ENCODE results near the gene AKT1. TPM values are rescaled to one million over a fixed set of nuclear protein-coding genes. Genes with fewer than 3 reads are reported as not detected.

AKT1 gene
- total and polyA plus RNA-seq, 2 donors, result 56.2 to 90.9 TPM

- Histone ChIP-seq H3K4me1 (ENCODE audit: control insufficient read depth in 2 of 2, insufficient read depth in 2 of 2, low read length in 2 of 2) (peaks cover 3% of the 10 kb centered on the region in 2 donors), H3K27ac (ENCODE audit: low read depth in 1 of 2, low read length in 1 of 2) (no peak overlapping the region), H3K36me3 (ENCODE audit: control insufficient read depth in 2 of 2, insufficient read depth in 2 of 2, low read length in 1 of 2) (no peaks in the 10 kb centered on the region), H3K27me3 (ENCODE audit: control insufficient read depth in 2 of 2, insufficient read depth in 1 of 2, low read length in 1 of 2) (peaks cover 0 to 7% of the 10 kb centered on the region in 2 donors), H3K9me3 (ENCODE audit: control insufficient read depth in 2 of 2, insufficient read depth in 1 of 2, low read length in 1 of 2) (no peaks in the 10 kb centered on the region), H3K4me3 (ENCODE audit: low read length in 2 of 2) (no peak overlapping the region)
- 84% methylated on average over 10 of the region's 10 CpGs for WGBS
- no peak for DNase-seq (ENCODE audit: low read depth in 6 of 9, low spot score in 9 of 9)
These were observed 11.3 kb upstream of the AKT1 start for GRCh38 chr14:104806625-104807465.

- Histone ChIP-seq H3K27ac (ENCODE audit: low read depth in 1 of 2, low read length in 1 of 2) (no peak overlapping the region), H3K9me3 (ENCODE audit: control insufficient read depth in 2 of 2, insufficient read depth in 1 of 2, low read length in 1 of 2) (no peaks in the 10 kb centered on the region), H3K4me1 (ENCODE audit: control insufficient read depth in 2 of 2, insufficient read depth in 2 of 2, low read length in 2 of 2) (peaks cover 10% of the 10 kb centered on the region in 2 donors), H3K36me3 (ENCODE audit: control insufficient read depth in 2 of 2, insufficient read depth in 2 of 2, low read length in 1 of 2) (no peaks in the 10 kb centered on the region), H3K4me3 (ENCODE audit: low read length in 2 of 2) (no peak overlapping the region), H3K27me3 (ENCODE audit: control insufficient read depth in 2 of 2, insufficient read depth in 1 of 2, low read length in 1 of 2) (peaks cover 3 to 15% of the 10 kb centered on the region in 2 donors)
- 93% methylated on average over 14 of the region's 14 CpGs for WGBS
- no peak for DNase-seq (ENCODE audit: low read depth in 6 of 9, low spot score in 9 of 9)
These were observed 10.5 kb upstream of the AKT1 start for GRCh38 chr14:104805941-104806624.

GRCh38 chr14:104805326-104805678, 9.8 kb upstream of the AKT1 start:
- DNase-seq (ENCODE audit: low read depth in 6 of 9, low spot score in 9 of 9), result no peak
- H3K27ac ChIP-seq (ENCODE audit: low read depth in 1 of 2, low read length in 1 of 2), result no peak overlapping the region
- H3K36me3 ChIP-seq (ENCODE audit: control insufficient read depth in 2 of 2, insufficient read depth in 2 of 2, low read length in 1 of 2), result no peaks in the 10 kb centered on the region
- peaks cover 10 to 11% of the 10 kb centered on the region in 2 donors for H3K4me1 ChIP-seq (ENCODE audit: control insufficient read depth in 2 of 2, insufficient read depth in 2 of 2, low read length in 2 of 2)
- no peaks in the 10 kb centered on the region for H3K9me3 ChIP-seq (ENCODE audit: control insufficient read depth in 2 of 2, insufficient read depth in 1 of 2, low read length in 1 of 2)
- peaks cover 5 to 18% of the 10 kb centered on the region in 2 donors for H3K27me3 ChIP-seq (ENCODE audit: control insufficient read depth in 2 of 2, insufficient read depth in 1 of 2, low read length in 1 of 2)
- no peak overlapping the region for H3K4me3 ChIP-seq (ENCODE audit: low read length in 2 of 2)
- WGBS, result 83% methylated on average over 3 of the region's 3 CpGs

- no peaks in the 10 kb centered on the region for H3K36me3 ChIP-seq (ENCODE audit: control insufficient read depth in 2 of 2, insufficient read depth in 2 of 2, low read length in 1 of 2)
- H3K4me3 ChIP-seq (ENCODE audit: low read length in 2 of 2), result no peak overlapping the region
- WGBS, result 93% methylated on average over 18 of the region's 18 CpGs
- DNase-seq (ENCODE audit: low read depth in 6 of 9, low spot score in 9 of 9), result no peak
- peaks cover 12 to 16% of the 10 kb centered on the region in 2 donors for H3K4me1 ChIP-seq (ENCODE audit: control insufficient read depth in 2 of 2, insufficient read depth in 2 of 2, low read length in 2 of 2)
- no peak overlapping the region for H3K27ac ChIP-seq (ENCODE audit: low read depth in 1 of 2, low read length in 1 of 2)
- peaks cover 7 to 23% of the 10 kb centered on the region in 2 donors for H3K27me3 ChIP-seq (ENCODE audit: control insufficient read depth in 2 of 2, insufficient read depth in 1 of 2, low read length in 1 of 2)
- no peaks in the 10 kb centered on the region for H3K9me3 ChIP-seq (ENCODE audit: control insufficient read depth in 2 of 2, insufficient read depth in 1 of 2, low read length in 1 of 2)
These were observed 9.2 kb upstream of the AKT1 start for GRCh38 chr14:104804481-104805325.

GRCh38 chr14:104803912-104804410, 8.4 kb upstream of the AKT1 start:
- Histone ChIP-seq H3K27ac (ENCODE audit: low read depth in 1 of 2, low read length in 1 of 2) (no peak overlapping the region), H3K4me3 (ENCODE audit: low read length in 2 of 2) (no peak overlapping the region), H3K4me1 (ENCODE audit: control insufficient read depth in 2 of 2, insufficient read depth in 2 of 2, low read length in 2 of 2) (peaks cover 12 to 18% of the 10 kb centered on the region in 2 donors), H3K27me3 (ENCODE audit: control insufficient read depth in 2 of 2, insufficient read depth in 1 of 2, low read length in 1 of 2) (peaks cover 7 to 31% of the 10 kb centered on the region in 2 donors), H3K9me3 (ENCODE audit: control insufficient read depth in 2 of 2, insufficient read depth in 1 of 2, low read length in 1 of 2) (no peaks in the 10 kb centered on the region), H3K36me3 (ENCODE audit: control insufficient read depth in 2 of 2, insufficient read depth in 2 of 2, low read length in 1 of 2) (no peaks in the 10 kb centered on the region)
- WGBS, result 98% methylated on average over 15 of the region's 15 CpGs
- DNase-seq (ENCODE audit: low read depth in 6 of 9, low spot score in 9 of 9), result no peak

GRCh38 chr14:104803280-104803911, 7.8 kb upstream of the AKT1 start:
- no peak overlapping the region for H3K4me3 ChIP-seq (ENCODE audit: low read length in 2 of 2)
- no peaks in the 10 kb centered on the region for H3K36me3 ChIP-seq (ENCODE audit: control insufficient read depth in 2 of 2, insufficient read depth in 2 of 2, low read length in 1 of 2)
- WGBS, result 96% methylated on average over 19 of the region's 19 CpGs
- H3K9me3 ChIP-seq (ENCODE audit: control insufficient read depth in 2 of 2, insufficient read depth in 1 of 2, low read length in 1 of 2), result no peaks in the 10 kb centered on the region
- peaks cover 10 to 36% of the 10 kb centered on the region in 2 donors for H3K27me3 ChIP-seq (ENCODE audit: control insufficient read depth in 2 of 2, insufficient read depth in 1 of 2, low read length in 1 of 2)
- peaks cover 12 to 18% of the 10 kb centered on the region in 2 donors for H3K4me1 ChIP-seq (ENCODE audit: control insufficient read depth in 2 of 2, insufficient read depth in 2 of 2, low read length in 2 of 2)
- H3K27ac ChIP-seq (ENCODE audit: low read depth in 1 of 2, low read length in 1 of 2), result no peak overlapping the region
- no peak for DNase-seq (ENCODE audit: low read depth in 6 of 9, low spot score in 9 of 9)

- DNase-seq (ENCODE audit: low read depth in 6 of 9, low spot score in 9 of 9), result no peak
- Histone ChIP-seq H3K4me3 (ENCODE audit: low read length in 2 of 2) (no peak overlapping the region), H3K9me3 (ENCODE audit: control insufficient read depth in 2 of 2, insufficient read depth in 1 of 2, low read length in 1 of 2) (no peaks in the 10 kb centered on the region), H3K4me1 (ENCODE audit: control insufficient read depth in 2 of 2, insufficient read depth in 2 of 2, low read length in 2 of 2) (peaks cover 12 to 23% of the 10 kb centered on the region in 2 donors), H3K27ac (ENCODE audit: low read depth in 1 of 2, low read length in 1 of 2) (no peak overlapping the region), H3K36me3 (ENCODE audit: control insufficient read depth in 2 of 2, insufficient read depth in 2 of 2, low read length in 1 of 2) (no peaks in the 10 kb centered on the region), H3K27me3 (ENCODE audit: control insufficient read depth in 2 of 2, insufficient read depth in 1 of 2, low read length in 1 of 2) (peaks cover 14 to 44% of the 10 kb centered on the region in 2 donors)
- WGBS, result 95% methylated on average over 20 of the region's 20 CpGs
These were observed 7.0 kb upstream of the AKT1 start for GRCh38 chr14:104802394-104803184.

Data from thymus (tissue), 11 donors.